Measurements from ENCODE around the gene ARMH2. TPM values are rescaled to one million over a fixed set of nuclear protein-coding genes. Genes with fewer than 3 reads are reported as not detected.

Gene ARMH2
- total and polyA plus RNA-seq, 5 donors from 2014 or later = 0.27 to 1.8 (median 0.29) TPM; not detected in 2

GRCh38 chr6:24827970-24828369, 29.3 kb upstream of the ARMH2 start:
- Mint-ChIP-seq H3K27me3 (no peaks in the 10 kb centered on the region), H3K9me3 (no peaks in the 10 kb centered on the region), H3K27ac (peak overlapping the region in 2 of 3 donors; percentile 51 to 74), H3K36me3 (peaks cover 70% of the 10 kb centered on the region), H3K4me3 (no peak overlapping the region), H3K4me1 (peaks cover 10 to 27% (median 13%) of the 10 kb centered on the region in 4 donors)
- H3K27me3 ChIP-seq (ENCODE audit: control insufficient read depth, insufficient read depth, low read length) = no peaks in the 10 kb centered on the region
- no peak for DNase-seq
- no peaks in the 10 kb centered on the region for H3K9me3 ChIP-seq (ENCODE audit: control insufficient read depth in 2 of 2, low read length in 2 of 2)
- no peaks in the 10 kb centered on the region for H3K4me1 ChIP-seq (ENCODE audit: control insufficient read depth, insufficient read depth, low read length, poor library complexity, severe bottlenecking)
- peak overlapping the region; percentile 41 for H3K27ac ChIP-seq (ENCODE audit: insufficient read depth, low read length, poor library complexity, severe bottlenecking)
- H3K4me3 ChIP-seq (ENCODE audit: low read depth, low read length) = no peak overlapping the region
- no peak for ATAC-seq (ENCODE audit: low read depth in 2 of 2)
- H3K36me3 ChIP-seq (ENCODE audit: control insufficient read depth, insufficient read depth, low read length) = peaks cover 99% of the 10 kb centered on the region

DNA sequence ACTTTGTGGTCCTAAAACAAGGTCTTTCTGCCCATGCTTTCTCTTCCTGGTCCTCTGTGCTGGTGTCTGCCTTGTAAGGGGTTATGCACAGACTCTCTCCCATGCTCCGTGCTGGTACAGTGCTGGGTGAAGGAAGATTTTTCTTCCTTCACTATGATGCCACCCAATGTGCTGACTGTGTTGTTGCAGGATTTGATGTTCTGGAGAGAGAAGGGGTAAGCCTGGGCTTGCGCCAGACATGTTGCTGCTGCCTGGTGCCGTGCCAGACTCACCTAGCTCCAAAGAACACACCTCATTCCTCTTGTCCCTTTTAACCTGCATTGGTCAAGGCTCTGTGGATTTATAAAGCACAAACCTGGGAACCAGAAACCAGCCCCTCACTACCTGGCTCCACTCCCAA, 28.4 kb upstream of the ARMH2 start:
- H3K4me1 Mint-ChIP-seq = peaks cover 10 to 27% (median 13%) of the 10 kb centered on the region in 4 donors
- DNase-seq (no peak), ATAC-seq (ENCODE audit: low read depth in 2 of 2) (peak in 1 of 2 donors; percentile 24)
- no peaks in the 10 kb centered on the region for H3K9me3 ChIP-seq (ENCODE audit: control insufficient read depth in 2 of 2, low read length in 2 of 2)
- H3K4me3 Mint-ChIP-seq = peak overlapping the region in 1 of 4 donors; percentile 55
- H3K4me1 ChIP-seq (ENCODE audit: control insufficient read depth, insufficient read depth, low read length, poor library complexity, severe bottlenecking) = no peaks in the 10 kb centered on the region
- no peaks in the 10 kb centered on the region for H3K27me3 ChIP-seq (ENCODE audit: control insufficient read depth, insufficient read depth, low read length)
- H3K27ac Mint-ChIP-seq = peak overlapping the region in 1 of 3 donors; percentile 74
- H3K4me3 ChIP-seq (ENCODE audit: low read depth, low read length) = no peak overlapping the region
- no peaks in the 10 kb centered on the region for H3K9me3 Mint-ChIP-seq
- H3K36me3 Mint-ChIP-seq = peaks cover 65% of the 10 kb centered on the region
- H3K27ac ChIP-seq (ENCODE audit: insufficient read depth, low read length, poor library complexity, severe bottlenecking) = peak overlapping the region; percentile 33
- peaks cover 96% of the 10 kb centered on the region for H3K36me3 ChIP-seq (ENCODE audit: control insufficient read depth, insufficient read depth, low read length)
- H3K27me3 Mint-ChIP-seq = no peaks in the 10 kb centered on the region

GRCh38 chr6:24825130-24825630, 26.5 kb upstream of the ARMH2 start:
- Histone ChIP-seq H3K27me3 (ENCODE audit: control insufficient read depth, insufficient read depth, low read length) (no peaks in the 10 kb centered on the region), H3K27ac (ENCODE audit: insufficient read depth, low read length, poor library complexity, severe bottlenecking) (no peak overlapping the region), H3K9me3 (ENCODE audit: control insufficient read depth in 2 of 2, low read length in 2 of 2) (no peaks in the 10 kb centered on the region), H3K4me1 (ENCODE audit: control insufficient read depth, insufficient read depth, low read length, poor library complexity, severe bottlenecking) (no peaks in the 10 kb centered on the region), H3K36me3 (ENCODE audit: control insufficient read depth, insufficient read depth, low read length) (peaks cover 92% of the 10 kb centered on the region), H3K4me3 (ENCODE audit: low read depth, low read length) (no peak overlapping the region)
- H3K27me3 Mint-ChIP-seq = no peaks in the 10 kb centered on the region
- H3K4me1 Mint-ChIP-seq = peaks cover 11 to 27% (median 16%) of the 10 kb centered on the region in 4 donors
- H3K27ac Mint-ChIP-seq = peak overlapping the region in 2 of 3 donors; percentile 38 to 46
- H3K9me3 Mint-ChIP-seq = no peaks in the 10 kb centered on the region
- ATAC-seq (ENCODE audit: low read depth in 2 of 2) (no peak), DNase-seq (no peak)
- H3K36me3 Mint-ChIP-seq = peaks cover 63% of the 10 kb centered on the region
- no peak overlapping the region for H3K4me3 Mint-ChIP-seq

DNA sequence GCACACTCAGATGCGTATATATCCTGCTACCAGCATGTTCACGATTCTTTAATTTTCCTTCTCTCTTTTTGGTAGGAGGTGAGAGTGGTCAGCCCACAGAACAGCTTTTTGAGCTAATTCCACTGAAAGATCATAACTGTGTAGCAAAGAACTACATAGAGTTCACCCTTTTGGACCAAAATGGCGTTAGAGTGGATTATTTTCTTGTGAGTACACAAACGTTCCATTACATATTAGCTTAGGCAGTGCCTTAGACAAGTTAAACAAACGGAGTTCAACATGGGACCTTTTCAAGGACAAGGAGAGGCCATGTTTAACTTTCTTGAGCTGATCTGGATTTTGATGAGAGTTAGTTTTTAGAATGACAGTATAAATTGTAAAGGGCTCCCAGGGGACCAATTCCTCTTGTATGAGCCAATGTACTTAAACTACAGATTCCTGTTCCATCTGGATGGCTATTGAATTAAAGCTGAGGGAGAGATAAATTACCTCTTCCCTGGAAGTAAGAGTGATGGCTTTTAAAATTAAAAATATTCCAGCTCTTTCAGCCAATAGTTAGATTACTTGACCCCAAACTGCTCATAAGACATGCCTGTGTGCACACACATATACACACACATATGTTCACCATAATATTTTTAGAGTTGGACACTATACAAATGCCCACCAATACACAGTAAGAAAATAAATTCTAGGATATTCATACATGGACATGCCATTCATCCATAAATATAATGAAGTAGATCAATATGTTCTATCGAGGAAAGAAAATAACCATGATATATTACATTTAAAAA, 25.6 kb upstream of the ARMH2 start:
- peaks cover 90% of the 10 kb centered on the region for H3K36me3 ChIP-seq (ENCODE audit: control insufficient read depth, insufficient read depth, low read length)
- H3K4me3 Mint-ChIP-seq = no peak overlapping the region
- H3K36me3 Mint-ChIP-seq = peaks cover 60% of the 10 kb centered on the region
- H3K27ac Mint-ChIP-seq = peak overlapping the region in 1 of 3 donors; percentile 52
- H3K4me1 ChIP-seq (ENCODE audit: control insufficient read depth, insufficient read depth, low read length, poor library complexity, severe bottlenecking) = no peaks in the 10 kb centered on the region
- no peak overlapping the region for H3K27ac ChIP-seq (ENCODE audit: insufficient read depth, low read length, poor library complexity, severe bottlenecking)
- H3K4me1 Mint-ChIP-seq = peaks cover 10 to 24% (median 12%) of the 10 kb centered on the region in 4 donors
- no peaks in the 10 kb centered on the region for H3K9me3 ChIP-seq (ENCODE audit: control insufficient read depth in 2 of 2, low read length in 2 of 2)
- DNase-seq (no peak), ATAC-seq (ENCODE audit: low read depth in 2 of 2) (no peak)
- no peak overlapping the region for H3K4me3 ChIP-seq (ENCODE audit: low read depth, low read length)
- H3K9me3 Mint-ChIP-seq = no peaks in the 10 kb centered on the region
- no peaks in the 10 kb centered on the region for H3K27me3 ChIP-seq (ENCODE audit: control insufficient read depth, insufficient read depth, low read length)
- H3K27me3 Mint-ChIP-seq = no peaks in the 10 kb centered on the region

- Histone ChIP-seq H3K9me3 (ENCODE audit: control insufficient read depth in 2 of 2, low read length in 2 of 2) (no peaks in the 10 kb centered on the region), H3K4me3 (ENCODE audit: low read depth, low read length) (no peak overlapping the region), H3K4me1 (ENCODE audit: control insufficient read depth, insufficient read depth, low read length, poor library complexity, severe bottlenecking) (no peaks in the 10 kb centered on the region), H3K36me3 (ENCODE audit: control insufficient read depth, insufficient read depth, low read length) (peaks cover 91% of the 10 kb centered on the region), H3K27me3 (ENCODE audit: control insufficient read depth, insufficient read depth, low read length) (no peaks in the 10 kb centered on the region), H3K27ac (ENCODE audit: insufficient read depth, low read length, poor library complexity, severe bottlenecking) (no peak overlapping the region)
- Mint-ChIP-seq H3K36me3 (peaks cover 62% of the 10 kb centered on the region), H3K4me1 (peaks cover 10 to 21% (median 19%) of the 10 kb centered on the region in 4 donors), H3K4me3 (no peak overlapping the region), H3K9me3 (no peaks in the 10 kb centered on the region), H3K27me3 (no peaks in the 10 kb centered on the region), H3K27ac (peak overlapping the region in 1 of 3 donors; percentile 51)
- DNase-seq (no peak), ATAC-seq (ENCODE audit: low read depth in 2 of 2) (no peak)
These were observed 24.5 kb upstream of the ARMH2 start for GRCh38 chr6:24823185-24823584.

- no peaks in the 10 kb centered on the region for H3K27me3 Mint-ChIP-seq
- Histone ChIP-seq H3K9me3 (ENCODE audit: control insufficient read depth in 2 of 2, low read length in 2 of 2) (no peaks in the 10 kb centered on the region), H3K36me3 (ENCODE audit: control insufficient read depth, insufficient read depth, low read length) (peaks cover 91% of the 10 kb centered on the region), H3K4me3 (ENCODE audit: low read depth, low read length) (no peak overlapping the region), H3K4me1 (ENCODE audit: control insufficient read depth, insufficient read depth, low read length, poor library complexity, severe bottlenecking) (no peaks in the 10 kb centered on the region), H3K27me3 (ENCODE audit: control insufficient read depth, insufficient read depth, low read length) (no peaks in the 10 kb centered on the region), H3K27ac (ENCODE audit: insufficient read depth, low read length, poor library complexity, severe bottlenecking) (no peak overlapping the region)
- no peak overlapping the region for H3K4me3 Mint-ChIP-seq
- DNase-seq (no peak), ATAC-seq (ENCODE audit: low read depth in 2 of 2) (no peak)
- peaks cover 62% of the 10 kb centered on the region for H3K36me3 Mint-ChIP-seq
- no peaks in the 10 kb centered on the region for H3K9me3 Mint-ChIP-seq
- H3K4me1 Mint-ChIP-seq = peaks cover 10 to 22% (median 16%) of the 10 kb centered on the region in 4 donors
- H3K27ac Mint-ChIP-seq = no peak overlapping the region
These were observed 24.0 kb upstream of the ARMH2 start for GRCh38 chr6:24822696-24823095.

GRCh38 chr6:24821860-24822444, 23.2 kb upstream of the ARMH2 start:
- H3K36me3 ChIP-seq (ENCODE audit: control insufficient read depth, insufficient read depth, low read length) = peaks cover 85% of the 10 kb centered on the region
- DNase-seq = no peak
- H3K9me3 Mint-ChIP-seq = no peaks in the 10 kb centered on the region
- no peaks in the 10 kb centered on the region for H3K9me3 ChIP-seq (ENCODE audit: control insufficient read depth in 2 of 2, low read length in 2 of 2)
- H3K36me3 Mint-ChIP-seq = peaks cover 57% of the 10 kb centered on the region
- no peak overlapping the region for H3K27ac ChIP-seq (ENCODE audit: insufficient read depth, low read length, poor library complexity, severe bottlenecking)
- ATAC-seq (ENCODE audit: low read depth in 2 of 2) = no peak
- H3K27me3 ChIP-seq (ENCODE audit: control insufficient read depth, insufficient read depth, low read length) = no peaks in the 10 kb centered on the region
- peak overlapping the region; percentile 3 to 91 (median 32) for H3K27ac Mint-ChIP-seq
- no peak overlapping the region for H3K4me3 ChIP-seq (ENCODE audit: low read depth, low read length)
- H3K4me1 ChIP-seq (ENCODE audit: control insufficient read depth, insufficient read depth, low read length, poor library complexity, severe bottlenecking) = no peaks in the 10 kb centered on the region
- peaks cover 10 to 22% (median 12%) of the 10 kb centered on the region in 4 donors for H3K4me1 Mint-ChIP-seq
- no peak overlapping the region for H3K4me3 Mint-ChIP-seq
- no peaks in the 10 kb centered on the region for H3K27me3 Mint-ChIP-seq
